ENCODE results near the gene TMEM200B. TPM values are rescaled to one million over a fixed set of nuclear protein-coding genes. Genes with fewer than 3 reads are reported as not detected.

Gene TMEM200B
- total RNA-seq, 3 donors from 2014 or later, result 4.5 to 21.0 (median 12.1) TPM

DNA sequence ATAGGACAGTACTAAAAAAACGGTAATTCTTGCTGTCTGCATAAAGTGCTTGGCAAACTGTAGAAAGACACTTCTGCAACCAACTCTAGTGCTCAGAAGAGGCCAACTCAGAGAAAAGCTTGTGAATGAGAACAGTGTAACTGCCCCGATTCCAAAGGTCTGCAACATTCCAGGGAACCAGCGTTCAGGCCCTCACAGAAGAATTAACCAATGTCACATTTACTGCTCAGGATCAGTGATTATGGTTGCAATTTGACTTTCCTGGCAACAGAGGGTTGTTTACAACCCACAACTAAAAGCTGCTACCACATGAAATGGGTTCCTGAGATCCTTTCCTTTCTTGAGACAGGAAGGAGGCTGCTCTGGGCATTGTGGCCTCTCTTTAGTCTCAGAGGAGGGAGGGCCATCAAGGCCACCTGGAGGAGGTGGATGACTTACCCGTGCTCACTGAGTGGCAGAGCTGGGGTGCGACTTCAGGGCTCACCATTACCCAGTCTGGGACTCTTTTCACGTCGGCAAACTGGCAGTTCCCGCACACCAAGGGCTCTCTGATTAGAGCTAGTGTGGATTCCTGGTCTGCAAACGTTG, 42.7 kb upstream of the TMEM200B start:
- DNase-seq (ENCODE audit: low spot score in 2 of 2), result no peak
- intact Hi-C loops (cut with DNase I; ENCODE audit: low total_unique reads), result no loop called here
- H3K27ac ChIP-seq, result no peak overlapping the region
- no peak for TF ChIP-seq POLR2AphosphoS5 (IDR thresholded peaks at IDR 0.05)
- no peak for TF ChIP-seq POLR2A (IDR thresholded peaks at IDR 0.05)
- TF ChIP-seq, protein P1, sequence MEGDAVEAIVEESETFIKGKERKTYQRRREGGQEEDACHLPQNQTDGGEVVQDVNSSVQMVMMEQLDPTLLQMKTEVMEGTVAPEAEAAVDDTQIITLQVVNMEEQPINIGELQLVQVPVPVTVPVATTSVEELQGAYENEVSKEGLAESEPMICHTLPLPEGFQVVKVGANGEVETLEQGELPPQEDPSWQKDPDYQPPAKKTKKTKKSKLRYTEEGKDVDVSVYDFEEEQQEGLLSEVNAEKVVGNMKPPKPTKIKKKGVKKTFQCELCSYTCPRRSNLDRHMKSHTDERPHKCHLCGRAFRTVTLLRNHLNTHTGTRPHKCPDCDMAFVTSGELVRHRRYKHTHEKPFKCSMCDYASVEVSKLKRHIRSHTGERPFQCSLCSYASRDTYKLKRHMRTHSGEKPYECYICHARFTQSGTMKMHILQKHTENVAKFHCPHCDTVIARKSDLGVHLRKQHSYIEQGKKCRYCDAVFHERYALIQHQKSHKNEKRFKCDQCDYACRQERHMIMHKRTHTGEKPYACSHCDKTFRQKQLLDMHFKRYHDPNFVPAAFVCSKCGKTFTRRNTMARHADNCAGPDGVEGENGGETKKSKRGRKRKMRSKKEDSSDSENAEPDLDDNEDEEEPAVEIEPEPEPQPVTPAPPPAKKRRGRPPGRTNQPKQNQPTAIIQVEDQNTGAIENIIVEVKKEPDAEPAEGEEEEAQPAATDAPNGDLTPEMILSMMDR (IDR thresholded peaks at IDR 0.05), result no peak
- no peaks in the 10 kb centered on the region for H3K9me3 ChIP-seq
- H3K27me3 ChIP-seq, result no peaks in the 10 kb centered on the region
- peaks cover 0 to 4% of the 10 kb centered on the region in 2 donors for H3K4me1 ChIP-seq
- H3K4me3 ChIP-seq, result no peak overlapping the region
- no peaks in the 10 kb centered on the region for H3K36me3 ChIP-seq

DNA sequence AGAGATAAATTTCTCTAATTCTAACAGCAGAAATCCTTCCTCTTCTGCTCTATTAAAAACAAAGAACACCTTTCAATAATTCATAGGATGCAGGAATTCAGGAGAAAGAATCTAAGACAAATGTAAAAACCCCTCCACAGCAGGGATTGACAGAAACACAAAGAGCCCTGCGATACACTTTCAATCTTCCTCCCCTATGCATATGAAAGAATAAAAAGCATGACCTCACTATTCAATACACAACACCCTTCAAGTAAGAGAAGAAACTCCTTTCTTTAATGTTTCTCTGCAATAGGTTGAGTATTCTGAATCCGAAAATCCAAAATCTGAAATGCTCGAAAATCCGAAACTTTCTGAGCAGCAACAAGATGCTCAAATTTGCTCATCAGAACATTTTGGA, 40.9 kb upstream of the TMEM200B start:
- no peak for DNase-seq (ENCODE audit: low spot score in 2 of 2)
- Histone ChIP-seq H3K4me1 (peaks cover 0 to 4% of the 10 kb centered on the region in 2 donors), H3K36me3 (no peaks in the 10 kb centered on the region), H3K27me3 (no peaks in the 10 kb centered on the region), H3K4me3 (no peak overlapping the region), H3K9me3 (no peaks in the 10 kb centered on the region), H3K27ac (no peak overlapping the region)
- intact Hi-C loops (cut with DNase I; ENCODE audit: low total_unique reads), result no loop called here
- no peak for TF ChIP-seq POLR2AphosphoS5 (IDR thresholded peaks at IDR 0.05)
- TF ChIP-seq, protein P1 (IDR thresholded peaks at IDR 0.05), result no peak
- no peak for TF ChIP-seq POLR2A (IDR thresholded peaks at IDR 0.05)

DNA sequence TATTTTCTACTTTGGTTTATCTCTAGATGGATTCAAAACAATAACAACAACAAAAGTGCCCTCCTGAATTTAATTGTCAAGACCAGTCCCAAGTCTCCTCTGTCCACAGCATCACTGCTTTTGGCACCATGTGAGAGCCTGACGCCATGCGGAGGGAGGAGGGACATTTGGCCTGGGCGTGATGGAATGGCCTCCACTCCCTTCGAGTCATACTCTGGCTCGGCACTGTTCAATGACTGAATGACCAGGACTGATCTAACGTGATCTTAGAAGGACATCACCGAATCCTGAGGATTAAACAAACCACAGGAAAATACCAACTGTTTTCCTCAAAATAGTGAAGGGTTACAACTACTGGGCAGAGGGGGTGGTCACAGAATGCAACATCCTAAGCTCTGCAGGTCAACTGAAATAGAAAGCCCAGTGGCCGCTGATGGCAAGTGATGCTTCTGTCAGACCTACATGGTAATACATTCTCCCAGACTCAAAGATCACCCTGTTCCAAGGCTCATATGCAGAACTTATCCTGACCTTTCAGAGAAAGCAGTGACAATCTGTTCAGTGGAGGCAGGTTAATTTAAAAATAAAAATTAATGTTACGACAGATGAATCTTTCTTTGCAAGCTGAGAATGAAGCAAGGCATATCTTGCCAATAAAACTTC, 38.9 kb upstream of the TMEM200B start:
- Histone ChIP-seq H3K9me3 (no peaks in the 10 kb centered on the region), H3K4me1 (peaks cover 0 to 4% of the 10 kb centered on the region in 2 donors), H3K36me3 (no peaks in the 10 kb centered on the region), H3K4me3 (no peak overlapping the region), H3K27me3 (no peaks in the 10 kb centered on the region), H3K27ac (no peak overlapping the region)
- TF ChIP-seq POLR2A (IDR thresholded peaks at IDR 0.05), result no peak
- TF ChIP-seq, protein P1 (IDR thresholded peaks at IDR 0.05), result no peak
- no peak for TF ChIP-seq POLR2AphosphoS5 (IDR thresholded peaks at IDR 0.05)
- intact Hi-C loops (cut with DNase I; ENCODE audit: low total_unique reads), result no loop called here
- no peak for DNase-seq (ENCODE audit: low spot score in 2 of 2)

GRCh38 chr1:29162025-29162424, 38.3 kb upstream of the TMEM200B start:
- H3K4me1 ChIP-seq, result peaks cover 0 to 4% of the 10 kb centered on the region in 2 donors
- H3K27ac ChIP-seq, result no peak overlapping the region
- TF ChIP-seq, protein P1 (IDR thresholded peaks at IDR 0.05), result no peak
- TF ChIP-seq POLR2A (IDR thresholded peaks at IDR 0.05) (no peak), POLR2AphosphoS5 (IDR thresholded peaks at IDR 0.05) (no peak)
- no peaks in the 10 kb centered on the region for H3K27me3 ChIP-seq
- no peak overlapping the region for H3K4me3 ChIP-seq
- DNase-seq (ENCODE audit: low spot score in 2 of 2), result no peak
- H3K9me3 ChIP-seq, result no peaks in the 10 kb centered on the region
- no peaks in the 10 kb centered on the region for H3K36me3 ChIP-seq
- intact Hi-C loops (cut with DNase I; ENCODE audit: low total_unique reads), result no loop called here

DNA sequence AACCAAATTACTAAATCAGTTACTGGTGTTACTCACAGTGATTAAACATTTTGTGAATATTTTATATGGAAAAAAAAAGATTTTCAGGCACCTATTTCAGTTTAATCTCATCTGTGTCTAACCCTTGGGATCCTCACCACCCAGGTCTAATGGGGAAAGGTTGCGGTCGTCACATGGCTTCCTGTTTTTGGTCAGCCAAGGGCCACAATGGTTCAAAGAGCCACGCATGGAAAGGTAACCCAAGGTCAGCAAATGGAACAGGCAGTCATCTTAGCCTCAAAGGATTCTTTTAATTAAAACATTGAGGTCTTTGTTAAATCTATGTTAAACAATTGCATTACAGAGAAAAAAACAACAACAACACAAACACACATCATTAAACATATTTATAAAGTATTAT, 36.1 kb upstream of the TMEM200B start:
- H3K4me1 ChIP-seq, result peaks cover 4% of the 10 kb centered on the region in 2 donors
- intact Hi-C loops (cut with DNase I; ENCODE audit: low total_unique reads), result no loop called here

More for the DNA sequence above, 36.1 kb upstream of the TMEM200B start:
- TF ChIP-seq POLR2AphosphoS5 (IDR thresholded peaks at IDR 0.05) (no peak), POLR2A (IDR thresholded peaks at IDR 0.05) (no peak)
- TF ChIP-seq, protein P1 (IDR thresholded peaks at IDR 0.05), result no peak
- no peak overlapping the region for H3K27ac ChIP-seq
- H3K4me3 ChIP-seq, result no peak overlapping the region
- H3K36me3 ChIP-seq, result no peaks in the 10 kb centered on the region
- no peaks in the 10 kb centered on the region for H3K9me3 ChIP-seq
- no peak for DNase-seq (ENCODE audit: low spot score in 2 of 2)
- H3K27me3 ChIP-seq, result no peaks in the 10 kb centered on the region
